HEK293 (cell line): ENCODE results near the gene DNAJB2.

Experiments
- ZNF121 ChIP-seq: fragments of 450-650 bp; formaldehyde crosslinking; IDR thresholded peaks from 2 replicates; pipeline ENCODE4 v1.5.1; 2016; ENCODE audit warnings: missing biosample characterization, missing genetic modification characterization
- ZNF140 ChIP-seq: fragments of 450-650 bp; formaldehyde crosslinking; IDR thresholded peaks from 2 replicates; pipeline ENCODE4 v1.5.1; 2016; ENCODE audit warnings: missing biosample characterization, missing genetic modification characterization
- ZNF571 ChIP-seq: fragments of 450-650 bp; formaldehyde crosslinking; IDR thresholded peaks from 2 replicates; pipeline ENCODE4 v1.5.0; 2017; ENCODE audit warnings: missing biosample characterization, missing genetic modification characterization
- TF ChIP-seq, protein P1 (sequence below): fragments of 450-650 bp; formaldehyde crosslinking; IDR thresholded peaks from 2 replicates; pipeline ENCODE4 v1.5.1; 2016; ENCODE audit warnings: missing biosample characterization, missing genetic modification characterization, low read depth

DNA sequence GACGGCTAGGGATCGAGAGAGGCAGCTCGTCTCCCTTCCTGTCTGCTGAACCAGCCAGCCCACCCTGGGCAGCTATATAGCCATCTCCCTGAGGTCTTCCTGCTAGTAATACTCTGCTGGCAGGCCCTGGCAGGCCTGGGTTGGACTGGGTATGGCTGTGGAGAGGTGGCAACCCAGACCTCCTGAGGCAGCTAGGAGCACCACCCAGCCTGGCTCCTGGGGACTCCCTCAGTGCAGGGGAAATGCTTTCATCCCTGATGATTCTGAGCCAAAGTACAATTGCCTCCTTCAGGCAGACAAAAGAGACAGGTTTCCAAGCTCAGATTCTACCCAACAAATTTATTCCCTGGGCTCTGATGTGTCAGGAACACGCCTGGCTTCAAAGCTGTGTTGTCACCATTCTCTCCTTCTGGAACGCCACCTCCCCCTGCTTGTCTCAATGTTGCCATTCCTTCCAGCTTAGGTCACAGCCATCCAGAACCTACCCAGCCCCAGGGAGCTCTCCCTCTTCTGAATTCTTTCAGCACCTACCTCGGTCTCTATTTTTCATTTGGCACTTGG lies 4.7 kb upstream of the DNAJB2 start:
- TF ChIP-seq, protein P1, sequence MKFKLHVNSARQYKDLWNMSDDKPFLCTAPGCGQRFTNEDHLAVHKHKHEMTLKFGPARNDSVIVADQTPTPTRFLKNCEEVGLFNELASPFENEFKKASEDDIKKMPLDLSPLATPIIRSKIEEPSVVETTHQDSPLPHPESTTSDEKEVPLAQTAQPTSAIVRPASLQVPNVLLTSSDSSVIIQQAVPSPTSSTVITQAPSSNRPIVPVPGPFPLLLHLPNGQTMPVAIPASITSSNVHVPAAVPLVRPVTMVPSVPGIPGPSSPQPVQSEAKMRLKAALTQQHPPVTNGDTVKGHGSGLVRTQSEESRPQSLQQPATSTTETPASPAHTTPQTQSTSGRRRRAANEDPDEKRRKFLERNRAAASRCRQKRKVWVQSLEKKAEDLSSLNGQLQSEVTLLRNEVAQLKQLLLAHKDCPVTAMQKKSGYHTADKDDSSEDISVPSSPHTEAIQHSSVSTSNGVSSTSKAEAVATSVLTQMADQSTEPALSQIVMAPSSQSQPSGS (tag by site-specific recombination) = no peak
- TF ChIP-seq ZNF140 (tag by site-specific recombination) (no peak), ZNF571 (tag by site-specific recombination) (no peak), ZNF121 (tag by site-specific recombination) (no peak)
